ENCODE results near the gene NCBP1.
"Not testable (repeated sequence)": the region's sequence is repeated elsewhere in the genome, so short reads cannot be mapped to it uniquely, and the experiment has no call there.

NCBP1 gene

GRCh38 chr9:97695995-97696802 lies 62.6 kb downstream of the NCBP1 start:
- peak overlapping the region; percentile 79 for H3K4me3 ChIP-seq (ENCODE audit: low read length)
- DNase-seq (ENCODE audit: low read depth), result peak; percentile 15
- TF ChIP-seq CTCF (IDR thresholded peaks at IDR 0.05; ENCODE audit: insufficient read depth, low read depth, low read length, missing control alignments), result no peak

DNA sequence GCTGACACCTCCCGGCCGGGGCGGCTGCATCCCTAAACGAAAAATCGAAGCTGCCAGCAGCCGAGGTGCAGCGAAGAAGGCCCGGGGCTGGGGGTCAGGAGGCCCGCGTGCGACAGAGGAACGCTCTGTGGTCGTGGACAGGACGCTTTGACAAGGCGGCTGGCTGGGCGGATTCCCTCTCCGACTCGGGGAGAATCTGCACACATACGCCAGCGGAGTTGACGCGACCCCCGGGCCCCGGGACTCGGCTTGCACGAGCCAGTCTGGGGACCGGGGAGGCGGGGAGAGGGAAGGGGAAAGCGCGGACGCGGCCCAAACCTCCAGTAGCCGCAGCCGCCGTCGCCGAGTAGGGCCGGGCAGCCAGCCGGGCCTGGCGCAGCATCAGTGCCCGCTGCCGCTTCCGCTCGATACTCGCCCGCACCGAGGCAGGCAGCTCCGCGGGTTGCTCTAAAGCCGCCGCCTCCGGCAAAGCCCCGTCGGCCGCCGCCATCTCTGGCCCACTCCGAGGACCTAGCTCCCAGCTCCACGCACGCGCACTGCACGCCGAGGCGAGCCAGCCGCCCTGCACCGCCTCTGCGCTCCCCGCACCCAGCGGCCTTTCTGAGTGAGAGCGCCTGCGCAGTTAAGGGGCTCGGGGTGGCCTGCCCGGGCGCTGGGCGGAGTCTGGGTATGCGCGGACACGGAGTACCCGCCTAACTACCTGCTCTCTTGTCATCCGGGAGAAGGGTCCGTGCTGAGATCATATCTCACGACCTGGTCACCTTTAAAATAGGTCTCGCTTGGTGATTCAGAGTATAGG lies 63.4 kb downstream of the NCBP1 start, which contains the start of gene XPA:
TSS of gene XPA (minus strand) at position 538 of the 799 bp plus-strand sequence. CDS start at position 490, 48 bp downstream.
- TF ChIP-seq CTCF (IDR thresholded peaks at IDR 0.05; ENCODE audit: insufficient read depth, low read depth, low read length, missing control alignments), result no peak
- peak within 1 kb of the TSS; percentile 79 for H3K4me3 ChIP-seq (ENCODE audit: low read length)
- DNase-seq (ENCODE audit: low read depth), result peak; percentile 94

DNA sequence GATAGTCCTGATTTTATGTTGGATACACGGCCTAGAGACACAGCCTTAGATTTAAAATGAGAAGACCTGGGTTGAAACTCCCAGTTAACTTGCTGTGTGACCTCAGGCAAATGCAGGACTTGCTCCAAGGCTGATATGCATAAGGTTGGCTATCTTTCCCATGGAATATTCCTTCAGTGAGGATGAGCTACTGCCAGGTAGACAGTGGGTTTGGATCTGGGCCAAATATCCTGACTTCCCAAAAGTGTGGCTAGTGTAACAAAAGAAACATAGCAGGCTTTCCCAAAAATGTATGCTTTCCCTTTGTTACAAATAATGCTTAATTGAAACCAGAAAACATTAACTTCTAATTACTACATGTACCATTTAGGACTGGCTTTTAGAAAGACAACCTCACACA lies 64.2 kb downstream of the NCBP1 start:
- TF ChIP-seq CTCF (IDR thresholded peaks at IDR 0.05; ENCODE audit: insufficient read depth, low read depth, low read length, missing control alignments), result no peak
- DNase-seq (ENCODE audit: low read depth), result no peak
- no peak overlapping the region for H3K4me3 ChIP-seq (ENCODE audit: low read length)

DNA sequence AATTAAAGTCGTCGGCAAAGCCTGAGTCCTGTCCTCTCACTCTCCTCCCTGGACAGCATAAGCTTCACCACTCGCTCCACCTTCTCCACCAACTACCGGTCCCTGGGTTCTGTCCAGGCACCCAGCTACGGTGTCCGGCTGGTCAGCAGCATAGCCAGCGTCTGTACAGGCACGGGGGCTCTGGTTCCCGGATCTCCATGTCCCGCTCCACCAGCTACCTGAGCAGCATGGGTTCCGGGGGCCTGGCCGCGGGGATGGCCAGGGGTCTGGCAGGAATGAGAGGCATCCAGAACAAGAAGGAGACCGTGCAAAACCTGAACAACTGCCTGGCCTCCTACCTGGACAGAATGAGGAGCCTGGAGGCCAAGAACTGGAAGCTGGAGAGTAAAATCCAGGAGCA lies 65.2 kb downstream of the NCBP1 start:
- DNase-seq (ENCODE audit: low read depth), result no peak
- TF ChIP-seq CTCF (IDR thresholded peaks at IDR 0.05; ENCODE audit: insufficient read depth, low read depth, low read length, missing control alignments), result no peak
- no peak overlapping the region for H3K4me3 ChIP-seq (ENCODE audit: low read length)

GRCh38 chr9:97699281-97699680 lies 65.7 kb downstream of the NCBP1 start:
- not testable (repeated sequence) for H3K4me3 ChIP-seq (ENCODE audit: low read length); DNase-seq (ENCODE audit: low read depth)

- not testable (repeated sequence) for H3K4me3 ChIP-seq (ENCODE audit: low read length); DNase-seq (ENCODE audit: low read depth)
These were observed 66.2 kb downstream of the NCBP1 start for GRCh38 chr9:97699824-97700223.

GRCh38 chr9:97703437-97704344 lies 70.1 kb downstream of the NCBP1 start:
- peak; percentile 91 for DNase-seq (ENCODE audit: low read depth)
- H3K4me3 ChIP-seq (ENCODE audit: low read length), result peak overlapping the region; percentile 14
- no peak for TF ChIP-seq CTCF (IDR thresholded peaks at IDR 0.05; ENCODE audit: insufficient read depth, low read depth, low read length, missing control alignments)

Data from epithelial cell of esophagus (primary cell).